ENCODE results near the gene UBTD1.
"Not testable (repeated sequence)": the region's sequence is repeated elsewhere in the genome, so short reads cannot be mapped to it uniquely, and the experiment has no call there.

The UBTD1 gene

GRCh38 chr10:97525683-97526110 lies 27.0 kb downstream of the UBTD1 start:
- no CpG with 5 or more reads among the region's 1 CpG for WGBS, 2 donors (ENCODE audit: extremely low coverage in 2 of 2, insufficient read length in 2 of 2, insufficient replicate concordance in 1 of 2)
- Histone ChIP-seq H2BK5ac (ENCODE audit: low read length) (no peak overlapping the region), H3K14ac (ENCODE audit: low read length) (no peak overlapping the region), H3K36me3 (replicated peaks in 1 of 2; ENCODE audit: control insufficient read depth in 2 of 2, insufficient read depth in 2 of 2, low read length in 2 of 2) (no peaks in the 10 kb centered on the region), H3K4ac (ENCODE audit: low read length) (no peak overlapping the region), H2AFZ (ENCODE audit: low read length) (no peak overlapping the region), H3K9ac (ENCODE audit: low read depth, low read length, poor library complexity) (no peak overlapping the region), H4K91ac (ENCODE audit: low read depth, low read length, poor library complexity) (no peak overlapping the region), H3K79me1 (ENCODE audit: low read depth, low read length) (no peaks in the 10 kb centered on the region), H3K23ac (ENCODE audit: low read depth, low read length, poor library complexity) (no peak overlapping the region), H3K4me1 (ENCODE audit: control insufficient read depth in 2 of 2, insufficient read depth in 1 of 2, low read depth in 1 of 2, low read length in 2 of 2) (no peaks in the 10 kb centered on the region), H3K27me3 (ENCODE audit: control insufficient read depth in 3 of 3, insufficient read depth in 3 of 3, low read depth in 1 of 3, low read length in 3 of 3) (no peaks in the 10 kb centered on the region), H3K4me3 (ENCODE audit: low read length in 2 of 2) (no peak overlapping the region), H3K27ac (replicated peaks; ENCODE audit: low read length) (no peak overlapping the region), H4K8ac (ENCODE audit: low read depth, low read length) (no peak overlapping the region), H2BK12ac (ENCODE audit: low read length) (no peak overlapping the region), H3K4me2 (ENCODE audit: insufficient read depth, low read length, poor library complexity, severe bottlenecking) (no peak overlapping the region), H3K9me3 (replicated peaks in 1 of 2; ENCODE audit: control insufficient read depth in 2 of 2, insufficient read depth in 1 of 2, low read depth in 1 of 2, low read length in 2 of 2) (peaks cover 1 to 6% of the 10 kb centered on the region in 2 donors), H2BK15ac (ENCODE audit: low read length) (no peak overlapping the region), H3K18ac (ENCODE audit: low read length) (no peak overlapping the region), H2BK120ac (ENCODE audit: low read depth, low read length) (no peak overlapping the region), H2AK5ac (ENCODE audit: low read depth, low read length) (no peak overlapping the region)
- no peak for DNase-seq (ENCODE audit: low spot score)

- H4K8ac ChIP-seq (ENCODE audit: low read depth, low read length); H3K9ac ChIP-seq (ENCODE audit: low read depth, low read length, poor library complexity); H3K18ac ChIP-seq (ENCODE audit: low read length); H2AK5ac ChIP-seq (ENCODE audit: low read depth, low read length); H3K4me1 ChIP-seq (ENCODE audit: control insufficient read depth in 2 of 2, insufficient read depth in 1 of 2, low read depth in 1 of 2, low read length in 2 of 2); H3K14ac ChIP-seq (ENCODE audit: low read length); H2BK12ac ChIP-seq (ENCODE audit: low read length); H3K4me3 ChIP-seq (ENCODE audit: low read length in 2 of 2); H3K36me3 ChIP-seq (replicated peaks in 1 of 2; ENCODE audit: control insufficient read depth in 2 of 2, insufficient read depth in 2 of 2, low read length in 2 of 2); H2AFZ ChIP-seq (ENCODE audit: low read length); H2BK15ac ChIP-seq (ENCODE audit: low read length); H3K4ac ChIP-seq (ENCODE audit: low read length); H4K91ac ChIP-seq (ENCODE audit: low read depth, low read length, poor library complexity); H2BK5ac ChIP-seq (ENCODE audit: low read length); H3K9me3 ChIP-seq (replicated peaks in 1 of 2; ENCODE audit: control insufficient read depth in 2 of 2, insufficient read depth in 1 of 2, low read depth in 1 of 2, low read length in 2 of 2); H3K27ac ChIP-seq (replicated peaks; ENCODE audit: low read length); H3K23ac ChIP-seq (ENCODE audit: low read depth, low read length, poor library complexity); H2BK120ac ChIP-seq (ENCODE audit: low read depth, low read length); H3K79me1 ChIP-seq (ENCODE audit: low read depth, low read length); H3K27me3 ChIP-seq (ENCODE audit: control insufficient read depth in 3 of 3, insufficient read depth in 3 of 3, low read depth in 1 of 3, low read length in 3 of 3); DNase-seq (ENCODE audit: low spot score); H3K4me2 ChIP-seq (ENCODE audit: insufficient read depth, low read length, poor library complexity, severe bottlenecking): not testable (repeated sequence)
- no CpG with 5 or more reads among the region's 29 CpGs for WGBS, 2 donors (ENCODE audit: extremely low coverage in 2 of 2, insufficient read length in 2 of 2, insufficient replicate concordance in 1 of 2)
Measured at GRCh38 chr10:97528876-97529275, 30.2 kb downstream of the UBTD1 start.

GRCh38 chr10:97529685-97530465 lies 31.2 kb downstream of the UBTD1 start:
- no peak overlapping the region for H3K4me2 ChIP-seq (ENCODE audit: insufficient read depth, low read length, poor library complexity, severe bottlenecking)
- no peak overlapping the region for H2BK120ac ChIP-seq (ENCODE audit: low read depth, low read length)
- H3K4me3 ChIP-seq (ENCODE audit: low read length in 2 of 2): no peak overlapping the region
- H3K18ac ChIP-seq (ENCODE audit: low read length): no peak overlapping the region
- no peak overlapping the region for H2AK5ac ChIP-seq (ENCODE audit: low read depth, low read length)
- H3K36me3 ChIP-seq (replicated peaks in 1 of 2; ENCODE audit: control insufficient read depth in 2 of 2, insufficient read depth in 2 of 2, low read length in 2 of 2): no peaks in the 10 kb centered on the region
- no peak overlapping the region for H2AFZ ChIP-seq (ENCODE audit: low read length)
- no peak overlapping the region for H3K14ac ChIP-seq (ENCODE audit: low read length)
- H4K8ac ChIP-seq (ENCODE audit: low read depth, low read length): no peak overlapping the region
- H3K4ac ChIP-seq (ENCODE audit: low read length): no peak overlapping the region
- H3K27me3 ChIP-seq (ENCODE audit: control insufficient read depth in 3 of 3, insufficient read depth in 3 of 3, low read depth in 1 of 3, low read length in 3 of 3): no peaks in the 10 kb centered on the region
- no peak for DNase-seq (ENCODE audit: low spot score)
- H2BK5ac ChIP-seq (ENCODE audit: low read length): no peak overlapping the region
- H4K91ac ChIP-seq (ENCODE audit: low read depth, low read length, poor library complexity): no peak overlapping the region
- no CpG with 5 or more reads among the region's 14 CpGs for WGBS, 2 donors (ENCODE audit: extremely low coverage in 2 of 2, insufficient read length in 2 of 2, insufficient replicate concordance in 1 of 2)
- H3K79me1 ChIP-seq (ENCODE audit: low read depth, low read length): no peaks in the 10 kb centered on the region
- no peak overlapping the region for H3K23ac ChIP-seq (ENCODE audit: low read depth, low read length, poor library complexity)
- peaks cover 3 to 8% of the 10 kb centered on the region in 2 donors for H3K4me1 ChIP-seq (ENCODE audit: control insufficient read depth in 2 of 2, insufficient read depth in 1 of 2, low read depth in 1 of 2, low read length in 2 of 2)
- no peak overlapping the region for H3K27ac ChIP-seq (replicated peaks; ENCODE audit: low read length)
- no peak overlapping the region for H2BK15ac ChIP-seq (ENCODE audit: low read length)
- H3K9me3 ChIP-seq (replicated peaks in 1 of 2; ENCODE audit: control insufficient read depth in 2 of 2, insufficient read depth in 1 of 2, low read depth in 1 of 2, low read length in 2 of 2): peaks cover 1 to 6% of the 10 kb centered on the region in 2 donors
- H2BK12ac ChIP-seq (ENCODE audit: low read length): no peak overlapping the region
- no peak overlapping the region for H3K9ac ChIP-seq (ENCODE audit: low read depth, low read length, poor library complexity)

GRCh38 chr10:97531401-97531986 lies 32.8 kb downstream of the UBTD1 start:
- Histone ChIP-seq H3K27ac (replicated peaks; ENCODE audit: low read length) (no peak overlapping the region), H3K4me2 (ENCODE audit: insufficient read depth, low read length, poor library complexity, severe bottlenecking) (no peak overlapping the region), H3K4me3 (ENCODE audit: low read length in 2 of 2) (no peak overlapping the region), H3K14ac (ENCODE audit: low read length) (no peak overlapping the region), H3K4ac (ENCODE audit: low read length) (no peak overlapping the region), H3K23ac (ENCODE audit: low read depth, low read length, poor library complexity) (no peak overlapping the region), H2BK12ac (ENCODE audit: low read length) (no peak overlapping the region), H2AFZ (ENCODE audit: low read length) (no peak overlapping the region), H3K36me3 (replicated peaks in 1 of 2; ENCODE audit: control insufficient read depth in 2 of 2, insufficient read depth in 2 of 2, low read length in 2 of 2) (no peaks in the 10 kb centered on the region), H3K9ac (ENCODE audit: low read depth, low read length, poor library complexity) (no peak overlapping the region), H3K18ac (ENCODE audit: low read length) (no peak overlapping the region), H4K8ac (ENCODE audit: low read depth, low read length) (no peak overlapping the region), H3K27me3 (ENCODE audit: control insufficient read depth in 3 of 3, insufficient read depth in 3 of 3, low read depth in 1 of 3, low read length in 3 of 3) (no peaks in the 10 kb centered on the region), H2AK5ac (ENCODE audit: low read depth, low read length) (no peak overlapping the region), H2BK5ac (ENCODE audit: low read length) (no peak overlapping the region), H3K4me1 (ENCODE audit: control insufficient read depth in 2 of 2, insufficient read depth in 1 of 2, low read depth in 1 of 2, low read length in 2 of 2) (peaks cover 3 to 8% of the 10 kb centered on the region in 2 donors), H4K91ac (ENCODE audit: low read depth, low read length, poor library complexity) (no peak overlapping the region), H2BK15ac (ENCODE audit: low read length) (no peak overlapping the region), H2BK120ac (ENCODE audit: low read depth, low read length) (no peak overlapping the region), H3K9me3 (replicated peaks in 1 of 2; ENCODE audit: control insufficient read depth in 2 of 2, insufficient read depth in 1 of 2, low read depth in 1 of 2, low read length in 2 of 2) (peaks cover 1 to 6% of the 10 kb centered on the region in 2 donors), H3K79me1 (ENCODE audit: low read depth, low read length) (no peaks in the 10 kb centered on the region)
- DNase-seq (ENCODE audit: low spot score): no peak
- no CpG with 5 or more reads among the region's 10 CpGs for WGBS, 2 donors (ENCODE audit: extremely low coverage in 2 of 2, insufficient read length in 2 of 2, insufficient replicate concordance in 1 of 2)
